GM19025 (cell line): Measurements from ENCODE around the gene OGDH.
"Not testable (repeated sequence)": the region's sequence is repeated elsewhere in the genome, so short reads cannot be mapped to it uniquely, and the experiment has no call there.

Experiments
- ATAC-seq: cut with Tn5 transposase; IDR thresholded peaks from one replicate; pipeline ENCODE4 v1.9.1; 2021; ENCODE audit warnings: mild to moderate bottlenecking, low read depth, moderate library complexity; ENCODE audit not compliant: unreplicated experiment

Gene OGDH

DNA sequence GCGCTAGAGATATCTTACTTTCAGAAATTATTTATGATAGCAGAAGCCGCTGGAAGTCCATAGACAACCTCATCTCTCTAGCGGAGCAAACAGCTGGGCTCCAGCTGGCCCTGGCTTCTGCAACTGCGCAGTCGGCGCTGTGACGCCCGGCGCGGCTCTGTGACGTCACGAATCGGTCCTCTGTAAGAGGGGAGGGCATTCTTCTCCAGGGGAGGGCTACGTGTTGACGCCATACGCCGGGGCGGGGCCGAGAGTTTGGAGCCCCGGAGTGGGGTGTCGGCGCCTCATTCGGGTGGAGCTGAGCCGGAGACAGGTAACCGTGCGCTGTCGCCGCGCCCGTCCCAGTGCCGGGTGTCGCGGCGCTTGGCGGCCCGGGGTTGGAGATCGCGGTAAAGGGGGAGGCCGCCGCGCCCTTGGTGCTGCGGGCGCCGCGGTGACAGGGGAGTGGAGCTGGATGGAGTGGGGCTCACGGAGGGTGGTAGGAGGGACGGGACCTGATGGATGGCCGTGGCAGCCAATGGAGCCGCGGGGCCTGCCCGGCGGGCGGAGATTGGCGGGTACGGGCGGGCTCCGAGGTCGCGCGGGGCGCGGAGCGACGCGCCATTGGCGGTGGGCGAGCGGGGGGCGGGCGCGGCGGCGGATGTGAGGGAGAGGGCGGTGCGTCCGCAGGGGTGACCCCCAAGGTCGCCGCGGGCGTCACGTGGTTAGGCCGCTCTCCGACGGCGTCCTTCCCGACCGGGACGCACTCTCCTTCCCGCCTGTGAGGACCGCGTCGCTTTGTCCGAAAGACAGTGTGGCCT is at the start of gene OGDH:
TSS of gene OGDH (plus strand) at position 287 of the 800 bp plus-strand sequence. CDS start 17,717 bp downstream, outside the sequence.
- peak; percentile 96 for ATAC-seq

- ATAC-seq, result no peak
Measured at GRCh38 chr7:44557485-44557884, 48.9 kb upstream of the OGDH start.

DNA sequence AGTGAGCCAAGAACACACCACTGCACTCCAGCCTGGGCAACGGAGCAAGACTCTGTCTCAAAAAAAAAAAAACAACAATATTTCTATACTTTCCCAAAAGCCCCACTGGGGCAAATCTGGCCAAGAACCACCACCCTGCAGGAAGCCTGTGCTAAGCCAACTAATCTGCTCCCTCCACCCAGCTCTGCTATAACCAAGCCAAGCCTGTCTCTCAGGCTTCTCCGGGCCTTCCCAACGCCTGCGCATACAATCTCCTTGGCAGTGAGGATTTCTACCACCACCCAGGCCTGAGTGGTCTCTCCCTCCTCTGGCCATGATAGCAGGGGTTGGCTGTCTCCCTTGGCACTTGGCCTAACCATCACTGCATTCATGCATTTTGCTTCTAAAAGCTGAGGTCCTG is 46.9 kb upstream of the OGDH start:
- ATAC-seq, result no peak

- ATAC-seq, result no peak
Measured at GRCh38 chr7:44561481-44561880, 44.9 kb upstream of the OGDH start.

GRCh38 chr7:44561962-44562621 is 44.3 kb upstream of the OGDH start:
- ATAC-seq, result no peak

- not testable (repeated sequence) for ATAC-seq
Measured at GRCh38 chr7:44562622-44562962, 43.8 kb upstream of the OGDH start.

DNA sequence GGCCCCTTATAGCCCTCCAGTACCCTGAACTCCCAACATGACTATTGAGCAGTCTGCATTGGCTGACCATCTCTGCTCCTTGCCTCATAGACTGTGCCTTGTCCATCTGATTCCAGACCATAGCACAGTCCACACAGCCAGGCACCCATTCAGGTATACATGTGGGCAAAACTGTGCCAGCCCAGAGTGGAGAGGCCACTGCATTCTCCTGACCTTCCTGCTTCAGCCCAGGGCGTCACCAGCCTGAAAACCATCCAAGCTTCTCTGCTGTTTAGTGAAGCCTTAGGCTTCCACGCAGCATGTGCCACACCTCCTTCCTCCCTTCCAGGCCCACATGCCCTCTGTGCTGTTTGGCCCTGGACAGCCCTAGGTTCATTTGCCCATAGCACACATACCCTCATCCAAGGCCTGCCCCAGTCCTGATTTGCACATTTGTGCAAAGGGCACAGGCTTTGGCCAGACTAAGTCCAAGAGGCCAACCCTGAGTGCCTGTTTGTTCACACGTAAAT is 43.2 kb upstream of the OGDH start:
- no peak for ATAC-seq

- no peak for ATAC-seq
Measured at GRCh38 chr7:44564606-44565005, 41.8 kb upstream of the OGDH start.

DNA sequence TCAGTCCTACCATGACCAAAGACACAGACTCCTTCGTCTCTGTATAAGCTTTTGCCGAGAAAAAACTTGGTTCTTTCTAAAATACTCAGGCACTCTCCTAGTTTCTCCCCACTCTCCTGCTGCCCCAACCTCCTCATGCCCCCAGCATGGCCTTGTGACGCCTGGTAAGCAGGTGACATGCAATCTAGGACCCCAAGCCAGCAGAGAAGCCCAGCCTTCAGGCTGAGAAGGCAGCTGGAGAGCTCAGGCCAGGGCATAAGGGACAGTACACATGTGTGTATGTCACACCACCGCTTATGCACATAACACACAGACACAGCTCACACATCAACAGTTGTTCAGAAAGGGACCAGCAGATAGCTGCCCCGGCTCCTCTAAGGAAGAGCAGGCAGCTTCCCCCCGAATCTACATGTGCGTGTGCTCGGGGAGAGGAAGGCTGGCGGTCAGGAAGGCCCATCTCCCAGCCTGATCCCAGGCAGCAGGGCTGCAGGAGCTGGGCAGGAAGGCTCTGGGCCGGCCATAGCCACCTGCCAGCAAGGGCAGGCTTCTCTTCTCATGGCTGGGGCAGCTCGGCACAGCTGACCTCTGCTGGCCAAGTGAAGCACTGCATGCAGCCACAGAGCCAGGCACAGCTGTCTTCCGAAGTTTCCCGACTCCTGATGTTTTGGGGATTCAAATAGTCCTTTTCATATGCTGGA is 41.2 kb upstream of the OGDH start:
- no peak for ATAC-seq

- ATAC-seq, result no peak
Measured at GRCh38 chr7:44565795-44566559, 40.5 kb upstream of the OGDH start.

DNA sequence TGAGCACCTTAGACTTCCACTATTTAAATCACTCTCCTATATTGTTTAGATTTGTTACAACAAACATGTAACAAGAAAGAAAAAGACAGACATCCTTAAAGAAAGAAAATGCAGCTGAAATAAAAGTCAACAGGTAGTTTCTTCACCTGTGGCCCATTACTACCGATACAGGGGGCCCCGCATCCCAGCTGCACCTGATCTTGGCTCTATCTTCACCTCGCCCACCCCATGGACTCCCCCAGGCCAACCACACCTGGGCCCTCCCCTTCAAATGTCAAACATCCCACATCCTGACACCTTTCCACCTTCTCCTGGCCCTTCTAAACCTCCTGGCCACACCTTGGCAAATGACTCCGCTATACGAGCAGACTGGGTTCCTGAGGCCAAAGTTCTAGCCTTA is 39.7 kb upstream of the OGDH start:
- no peak for ATAC-seq

DNA sequence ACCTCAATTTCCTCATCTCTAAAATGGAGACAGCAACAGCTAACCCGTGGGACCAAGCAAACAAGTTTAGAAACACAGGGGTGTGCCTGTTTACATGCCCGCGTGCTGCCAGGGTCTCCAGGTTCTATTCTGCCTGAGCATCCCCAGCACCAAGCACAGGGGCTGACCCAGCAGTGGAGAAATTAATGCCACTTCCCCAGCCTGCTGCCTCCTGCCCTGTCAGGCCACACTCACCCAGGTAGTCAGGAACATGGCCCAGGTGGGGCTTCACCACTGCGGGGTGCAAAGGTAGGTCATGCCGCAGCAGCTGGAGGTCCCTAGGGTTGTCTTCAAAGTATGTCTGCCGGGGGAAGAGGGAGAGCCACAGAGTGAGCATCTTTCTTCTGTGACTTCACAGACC is 38.5 kb upstream of the OGDH start:
- no peak for ATAC-seq

- ATAC-seq, result no peak
Measured at GRCh38 chr7:44568771-44569560, 37.5 kb upstream of the OGDH start.

- no peak for ATAC-seq
Measured at GRCh38 chr7:44569959-44570358, 36.5 kb upstream of the OGDH start.

GRCh38 chr7:44572771-44573170 is 33.7 kb upstream of the OGDH start:
- ATAC-seq, result no peak

DNA sequence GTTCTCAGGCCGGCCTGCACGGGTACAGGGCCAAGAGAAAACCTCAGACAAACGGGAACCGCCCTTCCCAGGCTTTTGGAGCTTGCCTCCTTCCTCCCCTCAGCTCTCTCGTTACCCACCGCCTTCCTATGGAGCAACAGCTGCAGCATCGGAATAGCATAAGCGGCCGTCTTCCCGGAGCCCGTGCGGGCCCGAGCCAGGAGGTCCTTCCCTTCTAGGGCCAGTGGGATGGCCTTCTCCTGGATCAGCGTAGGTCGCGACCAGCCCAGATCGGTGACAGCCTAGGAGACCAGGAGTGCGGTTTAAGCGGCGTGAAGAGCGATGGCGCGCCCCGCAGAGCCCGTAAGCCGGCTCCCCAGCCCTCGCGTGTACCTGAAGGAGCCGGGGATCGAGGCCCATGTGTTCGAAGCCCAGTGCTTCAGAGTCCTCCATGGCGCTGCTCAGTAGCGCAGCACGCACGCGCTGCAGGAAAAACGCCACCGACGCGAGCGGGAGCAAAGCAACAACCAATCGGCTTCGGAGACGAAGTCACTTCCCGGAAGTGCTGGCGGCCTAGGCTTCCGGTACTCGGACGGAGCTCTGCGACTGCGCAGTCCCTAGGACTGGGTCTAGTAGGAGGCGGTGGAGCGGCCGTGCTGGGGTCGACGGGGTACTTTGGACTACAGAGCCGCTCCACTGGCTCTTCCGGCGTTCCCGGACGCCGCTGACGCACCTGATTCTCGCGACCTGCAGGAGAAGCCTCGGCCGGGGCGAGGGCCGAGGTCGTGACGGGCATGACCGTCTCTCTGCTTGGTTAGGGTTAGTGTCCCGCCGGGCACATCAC is 32.8 kb upstream of the OGDH start, which contains the start of gene DDX56:
TSS of gene DDX56 (minus strand) at position 445 of the 823 bp plus-strand sequence. CDS start at position 432, 13 bp downstream.
- peak; percentile 97 for ATAC-seq

DNA sequence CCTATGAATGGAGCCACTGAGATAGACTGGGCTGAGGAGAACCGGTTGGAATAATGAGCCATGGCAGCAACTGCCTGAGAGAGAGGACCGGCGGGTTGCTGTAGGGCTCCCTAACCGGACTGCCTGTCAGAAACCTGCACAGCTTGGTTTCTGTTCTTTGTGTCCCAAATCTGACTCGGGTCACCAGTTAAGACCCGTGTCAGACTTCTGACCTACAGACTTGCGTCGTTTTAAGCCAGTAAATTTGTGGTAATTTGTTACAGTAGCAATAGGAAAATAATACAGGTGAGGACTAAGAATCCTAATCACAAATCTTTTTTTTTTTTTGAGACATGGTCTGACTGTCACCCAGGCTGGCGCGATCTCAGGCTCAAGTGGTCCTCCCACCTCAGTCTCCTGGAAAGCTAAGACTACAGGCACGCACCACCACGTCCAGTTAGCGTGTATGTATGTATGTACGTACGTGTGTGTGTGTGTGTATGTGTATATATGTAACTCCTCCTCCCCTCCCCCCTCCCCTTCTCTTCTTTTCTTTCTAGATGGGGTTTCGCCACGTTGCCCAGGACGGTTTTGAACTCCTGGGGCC is 32.0 kb upstream of the OGDH start:
- no peak for ATAC-seq

DNA sequence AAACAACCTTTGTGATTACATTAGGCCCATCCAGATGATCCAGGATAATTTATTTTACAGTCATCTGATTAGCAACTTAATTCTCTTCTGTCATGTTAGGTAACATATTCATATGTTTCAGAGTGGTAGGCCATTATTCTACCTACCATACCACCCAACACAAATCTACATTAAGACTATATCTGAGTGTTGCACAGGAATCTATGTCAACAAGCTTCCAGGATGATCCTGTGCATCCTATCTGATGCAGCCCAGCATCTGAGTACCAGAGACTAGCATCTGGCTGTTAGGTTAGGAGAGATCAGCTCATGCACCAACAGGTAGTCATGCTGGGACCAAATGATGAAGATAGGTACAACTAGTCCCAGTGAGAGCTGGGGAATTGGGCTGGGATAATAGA is 31.4 kb upstream of the OGDH start:
- ATAC-seq, result no peak
